Measurements from ENCODE around the gene SS18L1.

Gene SS18L1

DNA sequence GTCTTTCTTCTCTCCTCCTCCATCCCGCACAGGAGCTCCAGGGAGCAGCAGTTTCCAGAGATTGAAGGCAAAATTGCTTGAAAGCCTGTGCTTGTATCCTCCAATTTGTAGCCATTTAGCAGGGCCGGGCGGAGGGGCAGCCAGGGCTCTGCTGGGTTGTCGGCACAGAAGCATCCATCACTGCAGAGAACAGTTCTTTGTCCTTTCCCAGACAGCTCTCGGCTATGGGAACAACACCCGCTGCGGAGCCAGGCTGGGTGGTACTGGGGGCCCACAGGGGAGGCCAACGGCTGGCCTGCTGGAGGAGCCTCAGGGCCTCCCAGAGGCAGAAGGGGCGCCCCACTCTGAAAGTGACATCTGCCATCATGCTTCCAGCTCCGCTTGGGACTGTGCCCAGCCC, 68.7 kb downstream of the SS18L1 start:
- DNase-seq (ENCODE audit: low read depth) = no peak

GRCh38 chr20:62214067-62214466, 70.5 kb downstream of the SS18L1 start:
- no peak for DNase-seq (ENCODE audit: low read depth)

GRCh38 chr20:62215020-62215990, 71.7 kb downstream of the SS18L1 start:
- no peak for DNase-seq (ENCODE audit: low read depth)

GRCh38 chr20:62215991-62216635, 72.5 kb downstream of the SS18L1 start:
- no peak for DNase-seq (ENCODE audit: low read depth)

GRCh38 chr20:62216636-62217566, 73.3 kb downstream of the SS18L1 start:
- DNase-seq (ENCODE audit: low read depth) = no peak

DNA sequence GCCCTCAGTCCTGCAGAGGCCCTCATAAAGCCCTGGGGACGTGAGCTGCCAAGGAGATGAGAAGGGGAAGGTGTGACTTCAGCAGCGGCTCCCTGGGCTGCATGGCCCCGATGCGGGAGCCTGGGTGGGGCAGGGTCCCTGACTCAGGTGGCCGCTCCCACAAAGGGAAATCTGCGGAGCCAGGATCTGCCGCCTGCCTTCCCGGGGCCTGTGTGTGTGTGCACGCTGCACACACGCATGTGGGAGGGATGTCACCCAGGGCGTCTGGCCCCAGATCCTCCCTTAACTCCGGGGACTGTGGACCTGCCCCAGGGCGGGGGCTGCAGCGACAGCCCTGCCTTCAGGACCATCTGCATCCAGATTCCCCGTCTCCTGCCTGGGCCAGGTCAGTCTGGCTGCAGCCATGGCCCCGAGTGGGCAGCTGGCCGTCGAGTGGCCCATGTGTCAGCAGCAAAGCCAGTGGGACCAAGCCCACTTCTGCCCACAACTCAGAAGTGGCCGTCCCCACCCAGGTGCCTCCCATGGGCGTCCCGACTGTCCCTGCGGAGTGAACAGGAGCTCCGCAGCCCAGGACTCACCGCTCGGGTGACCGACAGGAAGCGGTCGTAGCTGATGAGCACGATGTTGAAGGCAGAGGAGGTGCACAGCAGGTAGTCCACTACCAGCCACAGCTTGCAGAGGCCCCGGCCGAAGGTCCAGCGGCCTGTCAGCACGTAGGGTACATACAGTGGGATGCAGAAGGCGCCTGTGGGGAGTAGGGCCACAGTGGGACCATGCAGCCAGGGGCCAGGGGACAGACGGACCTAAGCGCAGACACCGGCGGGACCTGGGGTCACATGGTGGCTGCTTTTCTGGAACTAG, 74.6 kb downstream of the SS18L1 start:
- DNase-seq (ENCODE audit: low read depth) = no peak

DNA sequence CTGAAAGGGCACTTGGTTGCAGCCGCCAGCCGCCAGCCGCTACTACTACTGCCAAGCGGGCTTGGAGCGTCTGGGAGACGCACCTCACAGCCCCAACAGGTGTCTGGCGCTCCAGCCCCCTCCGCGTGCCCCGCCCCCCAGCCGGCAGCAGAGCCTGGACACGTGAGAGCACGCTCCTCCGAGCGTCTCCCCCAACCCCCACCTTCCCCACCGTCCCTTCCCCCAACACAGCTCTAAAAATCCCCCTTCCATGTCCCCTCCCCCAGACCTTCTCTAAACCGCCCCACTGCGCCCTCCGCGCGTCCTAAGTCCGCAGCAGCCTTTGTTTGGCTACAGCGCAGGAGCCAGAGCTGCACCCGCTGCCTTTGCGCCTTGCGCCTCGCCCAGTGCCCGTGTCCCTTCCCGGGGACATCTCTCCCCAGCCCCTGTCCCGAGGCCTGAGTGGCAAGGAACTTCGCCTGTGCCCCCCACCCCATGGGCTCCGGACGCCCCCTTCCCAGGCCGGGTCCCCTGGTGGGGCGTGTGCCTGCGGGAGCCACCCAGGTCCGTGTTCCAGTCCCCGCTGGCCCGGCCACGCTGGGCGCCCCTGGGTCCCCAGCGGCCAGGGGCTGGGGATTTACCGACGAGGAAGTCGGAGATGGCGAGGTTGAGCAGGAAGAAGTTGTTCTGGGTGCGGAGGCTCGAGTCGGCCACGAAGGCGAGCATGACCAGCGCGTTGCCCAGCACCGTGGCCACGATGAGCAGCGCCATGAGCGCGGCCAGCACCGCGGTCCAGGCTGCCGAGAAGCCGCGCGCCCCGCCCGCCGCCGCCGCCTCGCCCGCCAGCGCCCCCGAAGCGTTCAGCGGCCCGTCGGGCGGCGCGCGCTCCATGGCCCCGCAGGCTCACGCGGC, 75.8 kb downstream of the SS18L1 start:
- DNase-seq (ENCODE audit: low read depth) = no peak

DNA sequence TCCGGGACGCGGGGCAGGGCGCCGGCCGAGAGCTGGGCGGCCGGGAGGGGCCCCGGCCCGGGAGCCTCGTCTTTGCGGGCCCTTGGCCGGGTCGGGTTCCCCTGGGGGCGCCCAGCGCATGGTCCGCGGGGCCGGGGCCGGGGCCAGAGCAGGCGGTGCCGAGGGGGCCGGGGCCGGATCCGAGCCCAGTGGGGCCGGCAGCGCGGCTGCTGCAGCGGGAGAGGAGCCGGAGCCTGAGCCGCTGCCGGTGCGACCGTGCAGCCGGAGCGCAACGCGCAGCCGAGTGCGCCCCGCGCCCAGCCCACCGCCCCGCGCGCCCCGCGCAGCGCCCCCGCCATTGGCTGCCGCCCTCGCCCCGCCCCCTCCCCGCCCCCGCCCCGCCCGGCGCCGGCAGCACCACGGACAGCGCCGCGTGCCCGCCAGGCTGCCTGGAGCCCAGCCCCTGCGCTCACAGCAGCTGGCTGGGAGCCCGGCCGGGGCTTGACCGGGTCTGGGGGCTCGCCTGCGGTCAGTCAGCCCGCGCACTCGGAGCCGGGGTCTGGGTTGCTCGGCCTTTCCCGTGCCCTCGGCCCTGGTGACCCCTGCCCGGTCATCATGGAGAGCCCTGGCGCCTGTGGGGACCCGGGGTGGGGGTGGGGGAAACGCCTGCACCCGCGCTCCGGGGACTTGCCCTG, 76.6 kb downstream of the SS18L1 start, which contains the start of gene HRH3:
TSS of gene HRH3 (minus strand) at position 287 of the 674 bp plus-strand sequence. CDS start 308 bp downstream, outside the sequence.
- DNase-seq (ENCODE audit: low read depth) = peak; percentile 27

DNA sequence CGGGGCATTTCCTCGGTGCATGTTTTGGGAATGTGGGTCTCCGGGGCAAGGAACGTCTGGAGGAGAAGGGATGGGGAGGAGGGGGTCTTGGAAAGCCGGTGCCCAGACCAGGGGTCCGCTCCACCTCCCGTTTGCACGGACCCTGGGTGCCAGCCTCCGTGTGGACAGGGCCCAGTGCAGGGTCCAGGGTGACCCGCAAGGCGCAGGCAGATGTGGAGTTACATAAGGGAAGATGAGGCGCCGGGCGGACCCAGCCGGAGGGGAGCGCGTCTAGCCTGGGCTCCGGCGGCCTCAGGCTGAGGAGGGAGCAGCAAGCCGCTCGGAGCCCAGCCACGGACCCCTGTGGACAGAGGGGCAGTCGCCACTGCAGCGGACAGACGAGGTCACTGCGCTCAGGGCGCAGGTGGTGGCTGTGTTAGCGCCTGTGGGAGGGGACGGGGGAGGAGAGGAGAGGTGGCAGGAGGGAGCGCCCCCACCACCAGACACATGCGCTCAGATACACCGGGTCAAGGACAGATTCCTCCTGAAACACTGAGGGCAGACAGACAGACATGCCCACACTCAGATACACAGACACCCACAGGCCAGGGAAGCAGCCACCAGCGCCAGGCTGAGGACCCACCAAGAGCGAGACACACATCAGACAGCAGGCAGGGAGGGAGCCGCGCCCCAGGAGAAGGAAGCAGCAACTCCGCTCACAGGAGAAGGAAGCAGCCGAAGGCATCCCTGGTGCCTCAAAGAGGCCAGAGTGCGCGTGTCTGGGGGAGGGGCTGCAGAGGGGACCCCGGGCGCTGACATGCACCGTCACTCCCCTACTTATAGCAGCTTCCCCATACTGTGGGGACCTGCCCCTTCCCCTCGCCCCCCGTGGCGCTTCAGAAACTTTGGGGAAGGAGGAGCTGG, 77.3 kb downstream of the SS18L1 start:
- DNase-seq (ENCODE audit: low read depth) = no peak

DNA sequence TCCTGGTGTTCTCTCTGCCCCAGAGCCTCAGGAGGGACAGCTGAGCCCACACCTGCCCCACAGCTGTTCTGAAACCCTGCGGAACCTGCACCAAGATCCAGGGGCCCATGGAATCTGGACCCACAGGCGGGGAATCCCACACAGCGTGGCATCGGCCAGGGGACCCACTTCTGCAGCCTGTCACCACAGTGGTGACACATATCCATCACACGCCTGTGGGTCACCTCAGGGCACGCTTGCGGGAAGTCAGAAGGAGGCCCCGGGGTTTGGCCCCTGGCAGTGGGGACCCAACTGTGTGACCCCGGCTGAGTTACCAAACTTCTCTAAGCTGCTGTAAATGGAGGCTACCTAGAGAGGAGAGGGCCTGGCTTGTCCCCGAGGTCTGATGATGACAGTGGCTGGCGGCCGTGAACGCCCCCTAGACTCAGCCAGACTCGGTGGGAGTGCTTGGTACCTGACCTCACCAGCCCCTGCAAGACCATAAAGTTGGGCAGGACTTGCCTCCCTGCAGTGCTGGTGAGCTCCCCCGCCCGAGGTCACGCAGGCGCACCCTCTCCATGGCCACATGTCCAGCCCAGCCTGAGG, 78.8 kb downstream of the SS18L1 start:
- no peak for DNase-seq (ENCODE audit: low read depth)

GRCh38 chr20:62222972-62223371, 79.4 kb downstream of the SS18L1 start:
- no peak for DNase-seq (ENCODE audit: low read depth)

GRCh38 chr20:62223571-62223970, 80.0 kb downstream of the SS18L1 start:
- no peak for DNase-seq (ENCODE audit: low read depth)

DNA sequence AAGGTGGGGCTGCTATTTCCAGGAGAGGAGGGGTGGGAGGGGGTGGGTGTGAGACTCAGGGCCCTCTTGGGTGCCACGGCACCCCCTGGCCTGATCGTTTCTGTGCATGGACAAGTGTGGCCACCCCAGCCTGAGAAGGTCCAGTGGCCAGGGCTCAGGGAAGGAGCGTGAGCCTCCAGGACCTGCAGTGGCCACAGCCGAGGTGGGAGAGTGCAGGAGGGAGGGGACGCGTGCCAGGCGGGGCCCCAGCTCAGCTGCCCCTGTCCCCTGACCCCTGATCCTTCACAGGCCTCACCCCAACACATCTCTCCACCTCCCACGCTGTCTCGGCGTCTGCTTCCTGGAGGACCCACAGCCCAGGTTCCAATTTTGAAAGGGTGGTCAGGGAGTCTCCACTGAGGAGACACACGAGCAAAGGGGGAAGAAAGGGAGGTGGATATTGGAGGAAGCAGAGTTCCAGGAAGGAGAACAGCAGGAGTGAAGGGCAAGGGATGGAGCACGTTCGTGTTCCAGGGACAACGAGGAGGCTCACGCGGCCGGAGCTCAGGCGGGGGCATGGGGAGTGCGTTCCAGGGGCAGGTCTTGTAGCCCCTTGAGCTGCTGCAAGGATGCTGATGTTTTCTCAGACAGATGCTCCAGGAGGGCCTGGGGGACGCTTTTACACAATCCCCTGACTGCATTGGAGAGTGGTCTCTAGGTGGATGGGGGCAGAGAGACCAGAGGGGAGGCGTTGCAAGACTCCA, 80.7 kb downstream of the SS18L1 start:
- DNase-seq (ENCODE audit: low read depth) = no peak

- no peak for DNase-seq (ENCODE audit: low read depth)
These were observed 81.5 kb downstream of the SS18L1 start for GRCh38 chr20:62225026-62225425.

DNA sequence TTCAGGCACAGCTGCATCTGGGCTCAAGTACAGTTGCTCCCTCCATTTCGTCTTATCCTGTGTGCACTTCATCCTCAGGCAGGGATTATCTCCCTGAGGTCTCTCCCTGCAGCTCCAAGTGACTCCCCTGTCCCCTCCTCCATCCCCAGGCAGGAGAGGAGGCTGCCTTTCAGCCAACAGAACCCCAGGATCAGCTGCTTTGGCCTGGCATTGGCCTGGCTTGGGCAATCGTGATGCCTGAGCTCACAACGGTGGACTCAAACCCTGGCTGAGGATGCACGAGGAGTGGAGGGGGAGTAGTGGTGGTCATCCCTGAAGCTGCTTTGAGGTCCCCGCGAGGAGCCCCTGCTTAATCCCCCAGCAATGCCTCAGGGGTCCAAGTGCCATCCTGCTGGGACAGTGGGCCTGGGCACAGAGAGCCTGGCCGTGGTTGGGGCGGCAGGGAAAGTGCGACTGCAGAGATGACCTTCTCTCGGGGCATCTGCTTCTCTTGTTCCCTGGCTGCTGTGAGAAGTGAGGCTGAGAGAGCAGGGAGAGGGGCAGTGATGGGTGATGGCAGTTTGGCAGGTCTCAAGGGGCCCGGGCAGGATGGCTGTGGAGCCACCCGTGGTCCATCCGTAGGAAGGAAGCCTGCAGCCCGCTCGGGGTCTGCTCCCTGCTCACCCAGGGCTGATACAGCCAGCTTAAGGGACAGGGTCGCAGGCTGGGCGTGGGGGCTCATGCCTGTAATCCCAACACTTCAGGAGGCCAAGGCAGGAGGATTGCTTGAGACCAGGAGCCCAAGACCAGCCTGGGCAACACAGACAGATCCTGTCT, 82.5 kb downstream of the SS18L1 start:
- no peak for DNase-seq (ENCODE audit: low read depth)
